Subcutaneous adipose tissue (tissue), 4 donors: ENCODE measurements around the gene KCTD4. TPM values are rescaled to one million over a fixed set of nuclear protein-coding genes. Genes with fewer than 3 reads are reported as not detected.

ENCODE experiments used
- total RNA-seq, 4 donors: library from RNA; depleted of rRNA; stranded (reverse); fragments of >200 nt; gene quantifications; one replicate each; pipeline ENCODE4 v1.1.0, GENCODE V29; 2016
- TF ChIP-seq, protein P1 (sequence below): fragments of 450-650 bp; IDR thresholded peaks from one replicate; pipeline ENCODE4 v1.5.1; 2016; ENCODE audit warnings: low read depth, mild to moderate bottlenecking, control low read depth, antibody characterized with exemption, moderate library complexity

Gene KCTD4
- total RNA-seq, 4 donors from 2014 or later: not detected

DNA sequence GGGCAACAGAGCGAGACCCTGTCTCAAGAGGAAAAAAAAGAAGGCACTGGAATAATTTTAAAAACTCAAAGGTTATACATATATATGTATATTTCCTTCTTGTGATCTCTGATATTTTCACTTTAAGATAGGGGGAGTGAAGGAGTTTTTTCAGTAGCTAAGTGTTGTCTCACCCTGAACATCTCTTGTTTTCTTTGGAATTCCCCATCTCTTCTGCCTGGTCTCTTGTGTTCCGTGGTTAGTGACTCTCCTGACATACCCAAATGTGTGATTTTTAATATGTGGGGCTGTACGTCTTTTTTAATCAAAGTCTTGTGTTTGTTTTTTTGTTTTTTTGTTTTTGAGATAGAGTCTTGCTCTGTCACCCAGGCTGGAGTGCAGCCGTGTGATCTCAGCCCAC, 15.3 kb upstream of the KCTD4 start:
- TF ChIP-seq, protein P1, sequence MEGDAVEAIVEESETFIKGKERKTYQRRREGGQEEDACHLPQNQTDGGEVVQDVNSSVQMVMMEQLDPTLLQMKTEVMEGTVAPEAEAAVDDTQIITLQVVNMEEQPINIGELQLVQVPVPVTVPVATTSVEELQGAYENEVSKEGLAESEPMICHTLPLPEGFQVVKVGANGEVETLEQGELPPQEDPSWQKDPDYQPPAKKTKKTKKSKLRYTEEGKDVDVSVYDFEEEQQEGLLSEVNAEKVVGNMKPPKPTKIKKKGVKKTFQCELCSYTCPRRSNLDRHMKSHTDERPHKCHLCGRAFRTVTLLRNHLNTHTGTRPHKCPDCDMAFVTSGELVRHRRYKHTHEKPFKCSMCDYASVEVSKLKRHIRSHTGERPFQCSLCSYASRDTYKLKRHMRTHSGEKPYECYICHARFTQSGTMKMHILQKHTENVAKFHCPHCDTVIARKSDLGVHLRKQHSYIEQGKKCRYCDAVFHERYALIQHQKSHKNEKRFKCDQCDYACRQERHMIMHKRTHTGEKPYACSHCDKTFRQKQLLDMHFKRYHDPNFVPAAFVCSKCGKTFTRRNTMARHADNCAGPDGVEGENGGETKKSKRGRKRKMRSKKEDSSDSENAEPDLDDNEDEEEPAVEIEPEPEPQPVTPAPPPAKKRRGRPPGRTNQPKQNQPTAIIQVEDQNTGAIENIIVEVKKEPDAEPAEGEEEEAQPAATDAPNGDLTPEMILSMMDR: no peak

DNA sequence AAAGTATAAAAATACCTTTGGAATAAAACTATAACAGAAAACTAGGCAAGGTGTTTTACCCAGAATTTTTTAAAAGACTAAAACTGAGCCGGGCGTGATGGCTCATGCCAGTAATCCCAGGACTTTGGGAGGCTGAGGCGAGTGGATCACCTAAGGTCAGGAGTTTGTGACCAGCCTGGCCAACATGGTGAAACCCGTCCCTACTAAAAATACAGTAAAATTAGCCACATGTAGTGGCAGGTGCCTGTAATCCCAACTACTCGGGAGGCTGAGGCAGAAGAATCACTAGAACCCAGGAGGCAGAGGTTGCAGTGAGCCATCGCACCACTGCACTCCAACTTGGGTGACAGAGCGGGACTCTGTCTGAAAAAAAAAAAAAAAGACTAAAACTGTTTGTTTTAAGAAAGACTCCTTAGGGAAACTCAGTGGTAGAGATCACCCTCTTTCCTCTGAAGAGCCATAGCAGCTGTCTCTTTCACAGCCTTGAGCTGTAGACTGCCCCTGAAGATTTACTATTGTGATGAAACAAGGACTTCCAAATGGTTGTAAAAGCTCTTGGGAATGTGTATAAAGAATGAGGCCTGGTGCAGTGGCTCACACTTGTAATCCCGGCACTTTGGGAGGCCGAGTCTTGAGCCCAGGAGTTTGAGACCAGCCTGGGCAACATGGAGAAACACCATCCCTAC, 14.7 kb upstream of the KCTD4 start:
- TF ChIP-seq, protein P1: no peak

GRCh38 chr13:45209229-45209628, 8.4 kb upstream of the KCTD4 start:
- TF ChIP-seq, protein P1: no peak

DNA sequence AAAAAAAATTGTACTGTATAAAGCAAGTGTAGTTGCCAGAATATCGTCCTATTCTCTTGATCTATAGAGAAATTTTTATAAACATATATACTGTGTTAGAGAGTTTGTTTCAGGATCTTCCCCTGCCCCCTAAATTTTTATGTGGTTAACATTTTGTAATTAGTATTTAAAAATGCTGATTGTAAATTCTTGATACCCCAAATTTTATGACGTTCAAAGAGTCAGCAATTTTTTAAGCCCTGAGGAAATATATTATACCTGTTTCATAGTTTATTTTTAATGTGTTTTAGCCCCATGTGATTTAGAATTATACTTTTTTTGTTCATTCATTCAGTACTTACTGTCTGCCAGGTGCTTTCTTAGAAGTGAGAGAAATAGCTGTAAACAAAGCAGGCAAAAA, 7.3 kb upstream of the KCTD4 start:
- TF ChIP-seq, protein P1: no peak

- TF ChIP-seq, protein P1: no peak
Measured at GRCh38 chr13:45207319-45207718, 6.5 kb upstream of the KCTD4 start.

DNA sequence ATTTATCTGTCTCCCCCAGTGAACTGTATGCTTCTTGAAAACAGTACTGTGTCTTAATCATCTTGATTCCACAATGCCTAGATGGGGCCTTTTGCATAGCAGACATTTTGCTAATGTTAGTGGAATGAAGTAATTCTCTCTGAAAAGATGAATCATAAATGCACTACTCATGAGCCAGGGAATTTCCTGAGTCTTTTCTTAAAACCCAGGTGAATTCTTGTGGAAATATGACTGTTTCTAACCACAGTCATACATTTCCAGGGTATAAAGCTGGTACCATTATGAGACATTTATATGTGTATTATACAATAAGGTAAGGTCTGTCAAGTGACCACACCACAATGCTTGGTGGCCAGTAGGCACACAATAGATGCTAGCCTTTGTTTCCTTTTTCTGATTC, 5.5 kb upstream of the KCTD4 start:
- TF ChIP-seq, protein P1: no peak

GRCh38 chr13:45205124-45205523, 4.3 kb upstream of the KCTD4 start:
- TF ChIP-seq, protein P1: no peak
